ENCODE results near the gene DHX57. TPM values are rescaled to one million over a fixed set of nuclear protein-coding genes. Genes with fewer than 3 reads are reported as not detected.
A peak's percentile ranks its signal among the peaks of the same experiment; 100 is the strongest.

The DHX57 gene
- total and polyA plus RNA-seq, 8 donors: 14.7 to 42.8 (median 38.1) TPM

GRCh38 chr2:38791744-38792143, 84.0 kb downstream of the DHX57 start:
- intact Hi-C loops (cut with DNase I): no loop called here
- TF ChIP-seq, protein P1, sequence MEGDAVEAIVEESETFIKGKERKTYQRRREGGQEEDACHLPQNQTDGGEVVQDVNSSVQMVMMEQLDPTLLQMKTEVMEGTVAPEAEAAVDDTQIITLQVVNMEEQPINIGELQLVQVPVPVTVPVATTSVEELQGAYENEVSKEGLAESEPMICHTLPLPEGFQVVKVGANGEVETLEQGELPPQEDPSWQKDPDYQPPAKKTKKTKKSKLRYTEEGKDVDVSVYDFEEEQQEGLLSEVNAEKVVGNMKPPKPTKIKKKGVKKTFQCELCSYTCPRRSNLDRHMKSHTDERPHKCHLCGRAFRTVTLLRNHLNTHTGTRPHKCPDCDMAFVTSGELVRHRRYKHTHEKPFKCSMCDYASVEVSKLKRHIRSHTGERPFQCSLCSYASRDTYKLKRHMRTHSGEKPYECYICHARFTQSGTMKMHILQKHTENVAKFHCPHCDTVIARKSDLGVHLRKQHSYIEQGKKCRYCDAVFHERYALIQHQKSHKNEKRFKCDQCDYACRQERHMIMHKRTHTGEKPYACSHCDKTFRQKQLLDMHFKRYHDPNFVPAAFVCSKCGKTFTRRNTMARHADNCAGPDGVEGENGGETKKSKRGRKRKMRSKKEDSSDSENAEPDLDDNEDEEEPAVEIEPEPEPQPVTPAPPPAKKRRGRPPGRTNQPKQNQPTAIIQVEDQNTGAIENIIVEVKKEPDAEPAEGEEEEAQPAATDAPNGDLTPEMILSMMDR (IDR thresholded peaks at IDR 0.05): no peak
- no peaks in the 10 kb centered on the region for H3K27me3 ChIP-seq
- peaks cover 0 to 5% of the 10 kb centered on the region in 2 donors for H3K4me1 ChIP-seq
- DNase-seq (no peak), ATAC-seq (no peak)
- no peak overlapping the region for H3K27ac ChIP-seq
- H3K9me3 ChIP-seq: no peaks in the 10 kb centered on the region
- no peaks in the 10 kb centered on the region for H3K36me3 ChIP-seq
- no peak overlapping the region for H3K4me3 ChIP-seq

DNA sequence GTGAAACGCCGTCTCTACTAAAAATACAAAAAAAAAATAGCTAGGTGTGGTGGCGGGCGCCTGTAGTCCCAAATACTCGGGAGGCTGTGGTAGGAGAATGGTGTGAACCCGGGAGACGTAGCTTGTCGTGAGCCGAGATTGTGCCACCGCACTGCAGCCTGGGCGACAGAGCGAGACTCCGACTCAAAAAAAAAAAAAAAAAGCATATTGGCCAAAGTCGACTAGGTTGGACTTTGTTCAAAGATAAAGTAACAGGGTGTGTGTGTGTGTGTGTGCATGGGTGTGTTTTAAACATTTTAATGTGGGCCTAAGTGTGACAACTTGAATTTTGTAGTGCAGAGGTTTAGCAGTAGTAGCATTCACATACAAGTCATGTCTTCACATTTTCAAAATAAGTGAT, 86.0 kb downstream of the DHX57 start:
- TF ChIP-seq, protein P1 (IDR thresholded peaks at IDR 0.05): no peak
- H3K9me3 ChIP-seq: no peaks in the 10 kb centered on the region
- no peak overlapping the region for H3K4me3 ChIP-seq
- no peaks in the 10 kb centered on the region for H3K27me3 ChIP-seq
- H3K27ac ChIP-seq: no peak overlapping the region
- no peaks in the 10 kb centered on the region for H3K36me3 ChIP-seq
- intact Hi-C loops (cut with DNase I): no loop called here
- DNase-seq (no peak), ATAC-seq (no peak)
- H3K4me1 ChIP-seq: peaks cover 0 to 5% of the 10 kb centered on the region in 2 donors

GRCh38 chr2:38788306-38788705, 87.4 kb downstream of the DHX57 start:
- Histone ChIP-seq H3K27me3 (no peaks in the 10 kb centered on the region), H3K36me3 (no peaks in the 10 kb centered on the region), H3K27ac (no peak overlapping the region), H3K9me3 (no peaks in the 10 kb centered on the region), H3K4me3 (no peak overlapping the region), H3K4me1 (peaks cover 0 to 5% of the 10 kb centered on the region in 2 donors)
- intact Hi-C loops (cut with DNase I): no loop called here
- no peak for ATAC-seq
- DNase-seq: no peak
- TF ChIP-seq, protein P1 (IDR thresholded peaks at IDR 0.05): no peak

GRCh38 chr2:38783586-38783985, 92.1 kb downstream of the DHX57 start:
- Histone ChIP-seq H3K4me1 (peaks cover 4 to 8% of the 10 kb centered on the region in 2 donors), H3K27me3 (no peaks in the 10 kb centered on the region), H3K27ac (no peak overlapping the region), H3K9me3 (no peaks in the 10 kb centered on the region), H3K4me3 (no peak overlapping the region), H3K36me3 (peaks cover 0 to 24% of the 10 kb centered on the region in 2 donors)
- TF ChIP-seq, protein P1 (IDR thresholded peaks at IDR 0.05): no peak
- ATAC-seq: no peak
- intact Hi-C loops (cut with DNase I): no loop called here
- DNase-seq: no peak

- H3K9me3 ChIP-seq: no peaks in the 10 kb centered on the region
- peak overlapping the region; percentile 46 to 60 for H3K4me3 ChIP-seq
- peaks cover 0 to 5% of the 10 kb centered on the region in 2 donors for H3K27me3 ChIP-seq
- ATAC-seq (no peak), DNase-seq (no peak)
- H3K27ac ChIP-seq: peak overlapping the region in 1 of 2 donors; percentile 19
- peaks cover 7 to 10% of the 10 kb centered on the region in 2 donors for H3K4me1 ChIP-seq
- intact Hi-C loops (cut with DNase I): no loop called here
- H3K36me3 ChIP-seq: peaks cover 0 to 24% of the 10 kb centered on the region in 2 donors
- TF ChIP-seq, protein P1 (IDR thresholded peaks at IDR 0.05): no peak
These were observed 97.0 kb downstream of the DHX57 start for GRCh38 chr2:38778687-38779082.
